Activated naive CD8-positive, alpha-beta T cell treated with anti-CD3 and anti-CD28 coated beads for 36 hours (primary cell): ENCODE results near the gene KIF19. TPM values are rescaled to one million over a fixed set of nuclear protein-coding genes. Genes with fewer than 3 reads are reported as not detected.
"Not testable (repeated sequence)": the region's sequence is repeated elsewhere in the genome, so short reads cannot be mapped to it uniquely, and the experiment has no call there.

ENCODE experiments used
- DNase-seq: peaks from one replicate; pipeline ENCODE4 v3.0.0; 2021
- H3K27ac Mint-ChIP-seq: one replicate; pipeline ENCODE4 v1.8.0; 2022; ENCODE audit warnings: mild to moderate bottlenecking, moderate library complexity, mixed read lengths
- H3K27me3 Mint-ChIP-seq: one replicate; pipeline ENCODE4 v1.8.0; 2022; ENCODE audit warnings: mild to moderate bottlenecking, mixed read lengths
- H3K36me3 Mint-ChIP-seq: one replicate; pipeline ENCODE4 v1.8.0; 2021; ENCODE audit warnings: mild to moderate bottlenecking, mixed read lengths
- H3K4me1 Mint-ChIP-seq: one replicate; pipeline ENCODE4 v1.8.0; 2021; ENCODE audit warnings: mixed read lengths
- H3K4me3 Mint-ChIP-seq: one replicate; pipeline ENCODE4 v1.8.0; 2022; ENCODE audit warnings: mild to moderate bottlenecking, moderate library complexity, mixed read lengths
- H3K9me3 Mint-ChIP-seq: one replicate; pipeline ENCODE4 v1.8.0; 2022; ENCODE audit warnings: mixed read lengths
- total RNA-seq, 2 experiments: library from RNA; stranded (reverse); gene quantifications; one replicate each; pipeline ENCODE4 v1.2.3, GENCODE V29; 2021

The KIF19 gene
- total RNA-seq, 2 experiments from 2014 or later, result 0.08 TPM; not detected in 1

GRCh38 chr17:74393346-74393942 is 67.4 kb downstream of the KIF19 start:
- H3K4me1 Mint-ChIP-seq, result no peaks in the 10 kb centered on the region
- H3K9me3 Mint-ChIP-seq, result no peaks in the 10 kb centered on the region
- no peak for DNase-seq
- H3K27me3 Mint-ChIP-seq, result no peaks in the 10 kb centered on the region
- H3K4me3 Mint-ChIP-seq, result no peak overlapping the region
- H3K27ac Mint-ChIP-seq, result no peak overlapping the region
- H3K36me3 Mint-ChIP-seq, result no peaks in the 10 kb centered on the region

- DNase-seq, result no peak
- Mint-ChIP-seq H3K4me3 (no peak overlapping the region), H3K4me1 (no peaks in the 10 kb centered on the region), H3K27ac (no peak overlapping the region), H3K27me3 (no peaks in the 10 kb centered on the region), H3K36me3 (no peaks in the 10 kb centered on the region), H3K9me3 (no peaks in the 10 kb centered on the region)
Observed at GRCh38 chr17:74394275-74394950, 68.4 kb downstream of the KIF19 start.

- Mint-ChIP-seq H3K4me3 (no peak overlapping the region), H3K27me3 (no peaks in the 10 kb centered on the region), H3K4me1 (no peaks in the 10 kb centered on the region), H3K36me3 (no peaks in the 10 kb centered on the region), H3K27ac (no peak overlapping the region), H3K9me3 (no peaks in the 10 kb centered on the region)
- DNase-seq, result no peak
Observed at GRCh38 chr17:74394977-74395376, 69.0 kb downstream of the KIF19 start.

GRCh38 chr17:74396567-74396966 is 70.5 kb downstream of the KIF19 start:
- DNase-seq, result no peak
- no peaks in the 10 kb centered on the region for H3K36me3 Mint-ChIP-seq
- no peak overlapping the region for H3K4me3 Mint-ChIP-seq
- H3K27me3 Mint-ChIP-seq, result no peaks in the 10 kb centered on the region
- H3K9me3 Mint-ChIP-seq, result no peaks in the 10 kb centered on the region
- no peaks in the 10 kb centered on the region for H3K4me1 Mint-ChIP-seq
- H3K27ac Mint-ChIP-seq, result no peak overlapping the region

GRCh38 chr17:74402048-74402447 is 76.0 kb downstream of the KIF19 start:
- H3K27ac Mint-ChIP-seq, result no peak overlapping the region
- no peak overlapping the region for H3K4me3 Mint-ChIP-seq
- H3K27me3 Mint-ChIP-seq, result no peaks in the 10 kb centered on the region
- no peaks in the 10 kb centered on the region for H3K36me3 Mint-ChIP-seq
- no peaks in the 10 kb centered on the region for H3K9me3 Mint-ChIP-seq
- H3K4me1 Mint-ChIP-seq, result no peaks in the 10 kb centered on the region
- DNase-seq, result no peak

- Mint-ChIP-seq H3K4me3 (no peak overlapping the region), H3K36me3 (no peaks in the 10 kb centered on the region), H3K27me3 (no peaks in the 10 kb centered on the region)
Observed at GRCh38 chr17:74403512-74404137, 77.6 kb downstream of the KIF19 start.

GRCh38 chr17:74404218-74404617 is 78.2 kb downstream of the KIF19 start:
- no peak for DNase-seq
- Mint-ChIP-seq H3K27me3 (no peaks in the 10 kb centered on the region), H3K4me3 (no peak overlapping the region), H3K27ac (no peak overlapping the region), H3K4me1 (no peaks in the 10 kb centered on the region), H3K36me3 (no peaks in the 10 kb centered on the region), H3K9me3 (no peaks in the 10 kb centered on the region)

More at GRCh38 chr17:74403512-74404137, 77.6 kb downstream of the KIF19 start:
- H3K27ac Mint-ChIP-seq, result no peak overlapping the region
- H3K9me3 Mint-ChIP-seq, result no peaks in the 10 kb centered on the region
- H3K4me1 Mint-ChIP-seq, result no peaks in the 10 kb centered on the region
- no peak for DNase-seq

GRCh38 chr17:74404789-74405188 is 78.8 kb downstream of the KIF19 start:
- DNase-seq, result no peak
- no peaks in the 10 kb centered on the region for H3K27me3 Mint-ChIP-seq
- no peaks in the 10 kb centered on the region for H3K36me3 Mint-ChIP-seq
- no peak overlapping the region for H3K27ac Mint-ChIP-seq
- no peaks in the 10 kb centered on the region for H3K4me1 Mint-ChIP-seq
- no peak overlapping the region for H3K4me3 Mint-ChIP-seq
- H3K9me3 Mint-ChIP-seq, result no peaks in the 10 kb centered on the region

GRCh38 chr17:74405311-74405710 is 79.3 kb downstream of the KIF19 start:
- H3K36me3 Mint-ChIP-seq, H3K27ac Mint-ChIP-seq, H3K9me3 Mint-ChIP-seq, H3K4me1 Mint-ChIP-seq, DNase-seq, H3K27me3 Mint-ChIP-seq, H3K4me3 Mint-ChIP-seq: not testable (repeated sequence)

Other genes with a start within 250 kb of the KIF19 start
- gene RPL38, start 122.5 kb upstream of the KIF19 start, total RNA-seq, result 1,000 to 10,000 TPM; 1,601 to 1,608 TPM
- 1 to 10 TPM; 5.6 to 6.5 TPM for gene TTYH2, start 112.7 kb upstream of the KIF19 start, total RNA-seq
- not detected for gene DNAI2, start 52.0 kb upstream of the KIF19 start, total RNA-seq
- gene BTBD17, start 35.6 kb downstream of the KIF19 start, total RNA-seq, result not detected
- not detected for gene GPR142, start 41.3 kb downstream of the KIF19 start, total RNA-seq
- gene GPRC5C, start 105.9 kb downstream of the KIF19 start, total RNA-seq, result 1 to 10 TPM in 1 of 2 experiments, under 1 TPM in 1; 0.66 to 2.1 TPM
- gene CD300A, start 140.4 kb downstream of the KIF19 start, total RNA-seq, result 1 to 10 TPM; 4.4 to 5.6 TPM
- gene CD300LB, start 205.2 kb downstream of the KIF19 start, total RNA-seq, result not detected
- gene CD300C, start 219.9 kb downstream of the KIF19 start, total RNA-seq, result not detected
- gene CD300H, start 241.3 kb downstream of the KIF19 start, total RNA-seq, result not detected